SK-N-SH treated with all-trans-retinoic acid at 6 μM for 48 hours (cell line): ENCODE results near the gene OXNAD1.

Source experiments
- ATAC-seq: fragments of 200-7000 bp; cut with Tn5 transposase; 3 replicates; pipeline ENCODE4 v1.9.1; 2020; ENCODE audit warnings: mild to moderate bottlenecking, moderate library complexity
- ARNTL ChIP-seq: fragments of 450-650 bp; formaldehyde crosslinking; IDR thresholded peaks from 2 replicates; pipeline ENCODE4 v1.5.0; 2020; ENCODE audit warnings: low read depth, mild to moderate bottlenecking, moderate library complexity, borderline replicate concordance
- BACH2 ChIP-seq: fragments of 250-450 bp; sonication (Bioruptor Pico); IDR thresholded peaks from 2 replicates; pipeline ENCODE4 v1.9.0; 2021; ENCODE audit warnings: mild to moderate bottlenecking, borderline replicate concordance
- CREB5 ChIP-seq: fragments of 250-450 bp; sonication (Bioruptor Pico); IDR thresholded peaks from 2 replicates; pipeline ENCODE4 v1.5.1; 2020; ENCODE audit warnings: low read depth, mild to moderate bottlenecking, moderate library complexity
- CSDC2 ChIP-seq: fragments of 250-450 bp; sonication (Bioruptor Pico); IDR thresholded peaks from 2 replicates; pipeline ENCODE4 v1.5.0; 2020; ENCODE audit warnings: mild to moderate bottlenecking, moderate library complexity
- ESRRG ChIP-seq: fragments of 250-450 bp; sonication (Bioruptor Pico); IDR thresholded peaks from 2 replicates; pipeline ENCODE4 v1.6.1; 2021; ENCODE audit warnings: mild to moderate bottlenecking
- GLIS3 ChIP-seq: fragments of 250-450 bp; sonication (Bioruptor Pico); IDR thresholded peaks from 2 replicates; pipeline ENCODE4 v1.5.0; 2020; ENCODE audit warnings: mild to moderate bottlenecking, moderate library complexity
- ISL1 ChIP-seq: fragments of 250-450 bp; sonication (Bioruptor Pico); IDR thresholded peaks from 2 replicates; pipeline ENCODE4 v2.1.2; 2022; ENCODE audit warnings: mild to moderate bottlenecking, moderate library complexity
- OSR1 ChIP-seq: fragments of 250-450 bp; sonication (Bioruptor Pico); IDR thresholded peaks from 2 replicates; pipeline ENCODE4 v1.8.0; 2022; ENCODE audit warnings: moderate library complexity, mild to moderate bottlenecking, inconsistent platforms
- PATZ1 ChIP-seq: fragments of 250-450 bp; sonication (Bioruptor Pico); IDR thresholded peaks from 2 replicates; pipeline ENCODE4 v1.8.0; 2020; ENCODE audit warnings: mild to moderate bottlenecking, moderate library complexity, borderline replicate concordance
- PPARA ChIP-seq: fragments of 250-450 bp; sonication (Bioruptor Pico); IDR thresholded peaks from 2 replicates; pipeline ENCODE4 v1.5.0; 2020; ENCODE audit warnings: mild to moderate bottlenecking, borderline replicate concordance
- RARB ChIP-seq: fragments of 250-450 bp; sonication (Bioruptor Pico); IDR thresholded peaks from 2 replicates; pipeline ENCODE4 v1.8.0; 2021; ENCODE audit warnings: mild to moderate bottlenecking, moderate library complexity
- SNAI2 ChIP-seq: fragments of 250-450 bp; sonication (Bioruptor Pico); IDR thresholded peaks from 2 replicates; pipeline ENCODE4 v1.5.0; 2020; ENCODE audit warnings: mild to moderate bottlenecking, moderate library complexity
- TCF4 ChIP-seq: fragments of 250-450 bp; sonication (Bioruptor Pico); IDR thresholded peaks from 2 replicates; pipeline ENCODE4 v1.8.0; 2021; ENCODE audit warnings: mild to moderate bottlenecking, moderate library complexity, borderline replicate concordance
- TOX ChIP-seq: fragments of 250-450 bp; sonication (Bioruptor Pico); IDR thresholded peaks from 2 replicates; pipeline ENCODE4 v1.8.0; 2021; ENCODE audit warnings: mild to moderate bottlenecking, moderate library complexity, borderline replicate concordance
- TSHZ2 ChIP-seq: fragments of 250-450 bp; sonication (Bioruptor Pico); IDR thresholded peaks from 2 replicates; pipeline ENCODE4 v1.5.0; 2020; ENCODE audit warnings: mild to moderate bottlenecking, moderate library complexity
- ZFP3 ChIP-seq: fragments of 250-450 bp; sonication (Bioruptor Pico); IDR thresholded peaks from 2 replicates; pipeline ENCODE4 v1.5.0; 2020; ENCODE audit warnings: mild to moderate bottlenecking, moderate library complexity
- ZFP30 ChIP-seq: fragments of 450-650 bp; formaldehyde crosslinking; IDR thresholded peaks from 2 replicates; pipeline ENCODE4 v1.5.0; 2022; ENCODE audit warnings: mild to moderate bottlenecking, moderate library complexity
- ZNF565 ChIP-seq: fragments of 450-650 bp; formaldehyde crosslinking; conservative IDR thresholded peaks from 2 replicates; pipeline ENCODE4 v1.5.0; 2020; ENCODE audit warnings: low read depth, mild to moderate bottlenecking, moderate library complexity
- ZNF70 ChIP-seq: fragments of 450-650 bp; formaldehyde crosslinking; IDR thresholded peaks from 2 replicates; pipeline ENCODE4 v1.5.0; 2020; ENCODE audit warnings: mild to moderate bottlenecking, moderate library complexity
- TF ChIP-seq, protein P1 (sequence below): fragments of 250-450 bp; sonication (Bioruptor Pico); IDR thresholded peaks from 2 replicates; pipeline ENCODE4 v1.8.0; 2021; ENCODE audit warnings: low read depth, mild to moderate bottlenecking, moderate library complexity, borderline replicate concordance
- TF ChIP-seq, protein P2 (sequence below): fragments of 250-450 bp; sonication (Bioruptor Pico); IDR thresholded peaks from 2 replicates; pipeline ENCODE4 v1.5.1; 2021; ENCODE audit warnings: mild to moderate bottlenecking, moderate library complexity

Gene OXNAD1

GRCh38 chr3:16335333-16335732, 70.3 kb downstream of the OXNAD1 start:
- ATAC-seq: no peak

GRCh38 chr3:16335772-16336645, 71.0 kb downstream of the OXNAD1 start:
- TF ChIP-seq RARB (CRISPR knock-in tag) (no peak), CREB5 (CRISPR knock-in tag) (no peak), ARNTL (CRISPR knock-in tag) (no peak), TCF4 (CRISPR knock-in tag) (no peak), TOX (CRISPR knock-in tag) (no peak), GLIS3 (no peak), PPARA (no peak), BACH2 (CRISPR knock-in tag) (no peak), SNAI2 (no peak), ZNF565 (no peak), ESRRG (CRISPR knock-in tag) (no peak), PATZ1 (no peak), CSDC2 (CRISPR knock-in tag) (no peak), OSR1 (CRISPR knock-in tag) (no peak), ZFP30 (no peak), ISL1 (no peak), TSHZ2 (CRISPR knock-in tag) (no peak)
- TF ChIP-seq, protein P1, sequence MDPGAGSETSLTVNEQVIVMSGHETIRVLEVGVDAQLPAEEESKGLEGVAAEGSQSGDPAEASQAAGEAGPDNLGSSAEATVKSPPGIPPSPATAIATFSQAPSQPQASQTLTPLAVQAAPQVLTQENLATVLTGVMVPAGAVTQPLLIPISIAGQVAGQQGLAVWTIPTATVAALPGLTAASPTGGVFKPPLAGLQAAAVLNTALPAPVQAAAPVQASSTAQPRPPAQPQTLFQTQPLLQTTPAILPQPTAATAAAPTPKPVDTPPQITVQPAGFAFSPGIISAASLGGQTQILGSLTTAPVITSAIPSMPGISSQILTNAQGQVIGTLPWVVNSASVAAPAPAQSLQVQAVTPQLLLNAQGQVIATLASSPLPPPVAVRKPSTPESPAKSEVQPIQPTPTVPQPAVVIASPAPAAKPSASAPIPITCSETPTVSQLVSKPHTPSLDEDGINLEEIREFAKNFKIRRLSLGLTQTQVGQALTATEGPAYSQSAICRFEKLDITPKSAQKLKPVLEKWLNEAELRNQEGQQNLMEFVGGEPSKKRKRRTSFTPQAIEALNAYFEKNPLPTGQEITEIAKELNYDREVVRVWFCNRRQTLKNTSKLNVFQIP: no peak
- TF ChIP-seq, protein P2, sequence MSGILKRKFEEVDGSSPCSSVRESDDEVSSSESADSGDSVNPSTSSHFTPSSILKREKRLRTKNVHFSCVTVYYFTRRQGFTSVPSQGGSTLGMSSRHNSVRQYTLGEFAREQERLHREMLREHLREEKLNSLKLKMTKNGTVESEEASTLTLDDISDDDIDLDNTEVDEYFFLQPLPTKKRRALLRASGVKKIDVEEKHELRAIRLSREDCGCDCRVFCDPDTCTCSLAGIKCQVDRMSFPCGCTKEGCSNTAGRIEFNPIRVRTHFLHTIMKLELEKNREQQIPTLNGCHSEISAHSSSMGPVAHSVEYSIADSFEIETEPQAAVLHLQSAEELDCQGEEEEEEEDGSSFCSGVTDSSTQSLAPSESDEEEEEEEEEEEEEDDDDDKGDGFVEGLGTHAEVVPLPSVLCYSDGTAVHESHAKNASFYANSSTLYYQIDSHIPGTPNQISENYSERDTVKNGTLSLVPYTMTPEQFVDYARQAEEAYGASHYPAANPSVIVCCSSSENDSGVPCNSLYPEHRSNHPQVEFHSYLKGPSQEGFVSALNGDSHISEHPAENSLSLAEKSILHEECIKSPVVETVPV (CRISPR knock-in tag): no peak
- no peak for ATAC-seq

More at GRCh38 chr3:16335333-16335732, 70.3 kb downstream of the OXNAD1 start:
- TF ChIP-seq TOX (CRISPR knock-in tag) (no peak), ZFP3 (CRISPR knock-in tag) (no peak), CSDC2 (CRISPR knock-in tag) (no peak), CREB5 (CRISPR knock-in tag) (no peak), BACH2 (CRISPR knock-in tag) (no peak), ESRRG (CRISPR knock-in tag) (no peak), ZNF70 (CRISPR knock-in tag) (no peak), PPARA (no peak), ZFP30 (no peak)
